Thoracic aorta (tissue), 2 donors: ENCODE data around the gene MLST8. TPM values are rescaled to one million over a fixed set of nuclear protein-coding genes. Genes with fewer than 3 reads are reported as not detected.
"Not testable (repeated sequence)": the region's sequence is repeated elsewhere in the genome, so short reads cannot be mapped to it uniquely, and the experiment has no call there.

ENCODE experiments used
- ATAC-seq: fragments of 150-250 bp; one replicate; pipeline ENCODE4 v1.8.0; 2017; ENCODE audit warnings: low read depth; ENCODE audit not compliant: insufficient number of reproducible peaks, low FRiP score
- DNase-seq: peaks from one replicate; pipeline ENCODE4 v3.0.0-alpha.2; 2020; ENCODE audit warnings: low spot score
- H3K27ac ChIP-seq, 2 donors: fragments of 200-600 bp; sonication (generic); 1 replicate in 1 of 2; 2 replicates in 1 of 2; pipeline ENCODE4 v1.5.1; 2016; ENCODE audit warnings: mild to moderate bottlenecking in 2 of 2, moderate library complexity in 2 of 2
- H3K27me3 ChIP-seq: fragments of 200-600 bp; sonication (generic); replicated peaks from 2 replicates; pipeline ENCODE4 v1.6.0; 2016; ENCODE audit warnings: mild to moderate bottlenecking; ENCODE audit not compliant: insufficient read depth
- H3K36me3 ChIP-seq: fragments of 200-600 bp; sonication (generic); one replicate; pipeline ENCODE4 v1.5.1; 2016
- H3K4me1 ChIP-seq, 2 donors: fragments of 200-600 bp; sonication (generic); 1 replicate in 1 of 2; 2 replicates in 1 of 2; pipeline versions ENCODE4 v1.5.1 to v1.6.0; 2016; ENCODE audit warnings: low read depth in 2 of 2, mild to moderate bottlenecking in 1 of 2; ENCODE audit not compliant: control insufficient read depth in 1 of 2
- H3K4me3 ChIP-seq: fragments of 200-600 bp; sonication (generic); 2 replicates; pipeline ENCODE4 v1.5.1; 2016; ENCODE audit warnings: mild to moderate bottlenecking
- H3K9me3 ChIP-seq: fragments of 200-600 bp; sonication (generic); 2 replicates; pipeline ENCODE4 v1.5.1; 2016
- total RNA-seq, 2 donors: library from RNA; depleted of rRNA; stranded (reverse); fragments of >200 nt; gene quantifications; one replicate each; pipeline versions ENCODE4 v1.1.0 to v1.2.3, GENCODE V29; 2016
- TF ChIP-seq, protein P1 (sequence below): fragments of 200-600 bp; sonication (generic); IDR thresholded peaks from one replicate; pipeline ENCODE4 v1.5.1; 2019; ENCODE audit warnings: antibody characterized with exemption

The MLST8 gene
- total RNA-seq, 2 donors from 2014 or later = 13.7 to 47.7 TPM

DNA sequence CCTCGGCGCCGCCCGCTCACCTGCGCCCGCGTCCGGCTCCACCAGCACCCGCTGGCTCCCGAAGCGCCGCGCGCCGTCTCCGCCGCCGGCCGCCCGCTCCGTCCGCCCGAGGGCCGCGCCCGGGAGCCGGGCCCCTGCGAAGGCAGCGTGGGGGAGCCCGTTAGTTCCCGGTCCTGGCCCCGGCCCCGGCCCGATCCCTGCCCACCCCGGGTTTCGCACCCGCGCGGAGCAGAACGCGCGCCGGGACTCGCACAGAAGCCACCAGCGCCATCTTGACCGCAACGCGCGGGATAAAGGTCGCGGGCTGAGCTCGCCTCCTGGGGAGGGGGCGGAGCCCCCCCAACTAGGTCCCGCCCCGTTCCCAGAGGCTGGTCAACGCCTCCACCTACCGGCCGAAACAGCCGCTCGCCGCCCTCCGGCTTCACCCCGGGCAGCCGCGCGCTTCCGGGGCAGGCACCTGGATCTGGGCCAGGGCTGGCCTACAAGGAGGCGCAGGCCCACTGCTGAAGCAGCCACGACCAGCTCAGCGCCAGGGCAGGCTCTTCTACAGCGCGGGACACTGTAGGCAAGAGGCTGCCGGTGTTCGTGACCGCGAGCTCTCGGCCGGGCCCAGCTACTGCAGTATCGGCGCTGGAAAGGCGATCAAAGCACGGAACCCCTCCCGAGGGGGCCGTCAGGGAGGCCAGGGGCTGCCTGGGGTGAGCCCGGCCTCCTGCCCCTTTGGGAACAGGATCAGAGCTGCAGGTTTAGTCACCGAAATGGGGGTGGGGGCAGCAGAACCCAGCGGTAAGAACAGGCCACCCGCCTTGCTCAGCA, 46.2 kb downstream of the MLST8 start, which contains the start of gene ECI1:
Gene ECI1 (minus strand): TSS at position 292 of the 816 bp plus-strand sequence. CDS start 21 bp downstream, at position 271.
- DNase-seq = peak; percentile 85
- peak; percentile 96 for ATAC-seq
- Histone ChIP-seq H3K36me3 (peaks cover 35% of the 10 kb centered on the region), H3K4me3 (peak within 1 kb of the TSS; percentile 81), H3K4me1 (peaks cover 12 to 19% of the 10 kb centered on the region in 2 donors), H3K27ac (peak within 1 kb of the TSS; percentile 72 to 76), H3K27me3 (no peaks in the 10 kb centered on the region), H3K9me3 (no peaks in the 10 kb centered on the region)
- TF ChIP-seq, protein P1, sequence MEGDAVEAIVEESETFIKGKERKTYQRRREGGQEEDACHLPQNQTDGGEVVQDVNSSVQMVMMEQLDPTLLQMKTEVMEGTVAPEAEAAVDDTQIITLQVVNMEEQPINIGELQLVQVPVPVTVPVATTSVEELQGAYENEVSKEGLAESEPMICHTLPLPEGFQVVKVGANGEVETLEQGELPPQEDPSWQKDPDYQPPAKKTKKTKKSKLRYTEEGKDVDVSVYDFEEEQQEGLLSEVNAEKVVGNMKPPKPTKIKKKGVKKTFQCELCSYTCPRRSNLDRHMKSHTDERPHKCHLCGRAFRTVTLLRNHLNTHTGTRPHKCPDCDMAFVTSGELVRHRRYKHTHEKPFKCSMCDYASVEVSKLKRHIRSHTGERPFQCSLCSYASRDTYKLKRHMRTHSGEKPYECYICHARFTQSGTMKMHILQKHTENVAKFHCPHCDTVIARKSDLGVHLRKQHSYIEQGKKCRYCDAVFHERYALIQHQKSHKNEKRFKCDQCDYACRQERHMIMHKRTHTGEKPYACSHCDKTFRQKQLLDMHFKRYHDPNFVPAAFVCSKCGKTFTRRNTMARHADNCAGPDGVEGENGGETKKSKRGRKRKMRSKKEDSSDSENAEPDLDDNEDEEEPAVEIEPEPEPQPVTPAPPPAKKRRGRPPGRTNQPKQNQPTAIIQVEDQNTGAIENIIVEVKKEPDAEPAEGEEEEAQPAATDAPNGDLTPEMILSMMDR = peak; percentile 63

DNA sequence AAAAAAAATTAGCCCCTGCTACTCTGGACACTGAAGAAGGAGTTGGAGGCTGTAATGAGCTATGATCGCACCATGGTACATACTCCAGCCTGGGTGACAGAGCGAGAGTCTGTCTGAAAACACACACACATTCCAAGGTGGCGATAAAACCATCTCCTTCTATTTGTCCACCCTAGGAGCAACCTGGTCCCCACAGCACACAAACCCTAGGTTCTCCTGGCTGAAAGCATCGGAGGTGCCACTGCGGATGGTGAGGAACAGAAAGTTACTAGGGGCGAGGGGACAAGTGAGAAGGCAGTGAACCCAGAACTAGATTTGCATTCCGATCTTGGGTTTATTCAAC, 47.5 kb downstream of the MLST8 start:
- no peaks in the 10 kb centered on the region for H3K9me3 ChIP-seq
- peaks cover 12 to 19% of the 10 kb centered on the region in 2 donors for H3K4me1 ChIP-seq
- H3K4me3 ChIP-seq = no peak overlapping the region
- peaks cover 46% of the 10 kb centered on the region for H3K36me3 ChIP-seq
- TF ChIP-seq, protein P1 = no peak
- H3K27me3 ChIP-seq = no peaks in the 10 kb centered on the region
- ATAC-seq (no peak), DNase-seq (no peak)
- H3K27ac ChIP-seq = no peak overlapping the region

DNA sequence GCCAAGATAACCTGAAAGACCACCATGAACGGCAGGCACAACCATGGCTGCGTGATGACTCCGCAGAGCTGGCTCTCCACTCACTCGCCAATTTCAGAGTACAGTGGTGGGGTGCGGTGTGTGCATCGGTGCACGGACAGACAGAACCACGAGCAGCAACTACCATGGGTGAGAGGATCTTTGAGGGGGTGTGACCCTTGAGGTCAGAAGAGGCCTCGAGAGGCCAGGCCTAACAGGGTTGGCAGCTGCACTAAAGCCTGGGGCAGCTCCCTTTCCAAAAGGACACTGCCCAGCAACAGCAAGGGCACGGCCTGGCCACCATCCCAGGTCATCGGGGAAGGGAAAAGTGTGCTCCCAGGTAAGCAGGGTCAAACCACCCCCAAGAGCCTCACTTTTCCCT, 48.0 kb downstream of the MLST8 start:
- H3K36me3 ChIP-seq = peaks cover 46% of the 10 kb centered on the region
- H3K27ac ChIP-seq = no peak overlapping the region
- no peak for DNase-seq
- H3K4me3 ChIP-seq = no peak overlapping the region
- H3K27me3 ChIP-seq = no peaks in the 10 kb centered on the region
- ATAC-seq = no peak
- H3K4me1 ChIP-seq = peaks cover 12 to 19% of the 10 kb centered on the region in 2 donors
- TF ChIP-seq, protein P1 = no peak
- H3K9me3 ChIP-seq = no peaks in the 10 kb centered on the region

DNA sequence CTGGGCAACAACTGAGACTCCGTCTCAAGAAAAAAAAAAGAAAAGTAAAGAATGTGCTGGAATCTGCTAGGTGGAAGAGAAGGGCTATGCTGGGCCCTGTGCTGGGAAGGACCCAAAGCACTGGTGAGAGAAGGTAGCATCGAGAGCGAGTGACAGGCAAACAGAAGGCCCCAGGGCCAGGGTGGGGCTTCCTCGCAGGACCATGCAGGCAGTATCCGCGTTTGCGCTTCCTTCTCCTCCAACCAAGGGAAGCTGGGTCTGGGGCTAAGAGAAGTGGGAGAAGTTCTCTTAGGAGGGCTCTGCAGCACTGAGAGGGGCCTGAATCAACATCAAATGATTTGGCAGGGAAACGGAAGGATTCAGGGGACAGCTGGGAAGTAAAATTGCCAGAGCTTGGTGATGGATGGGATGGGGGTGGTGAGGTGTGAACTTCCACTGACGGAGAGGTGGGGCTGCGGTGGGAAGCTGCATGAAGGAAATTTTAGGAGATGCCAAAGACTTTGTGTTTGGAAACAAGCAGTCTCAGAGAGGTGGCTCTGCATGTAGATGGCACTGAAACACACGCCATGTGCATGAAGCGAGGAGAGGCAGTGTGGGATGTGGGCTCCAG, 51.4 kb downstream of the MLST8 start:
- no peak overlapping the region for H3K4me3 ChIP-seq
- H3K9me3 ChIP-seq = no peaks in the 10 kb centered on the region
- no peak overlapping the region for H3K27ac ChIP-seq
- TF ChIP-seq, protein P1 = no peak
- DNase-seq (no peak), ATAC-seq (no peak)
- H3K36me3 ChIP-seq = peaks cover 71% of the 10 kb centered on the region
- no peaks in the 10 kb centered on the region for H3K27me3 ChIP-seq
- peaks cover 5 to 7% of the 10 kb centered on the region in 2 donors for H3K4me1 ChIP-seq

DNA sequence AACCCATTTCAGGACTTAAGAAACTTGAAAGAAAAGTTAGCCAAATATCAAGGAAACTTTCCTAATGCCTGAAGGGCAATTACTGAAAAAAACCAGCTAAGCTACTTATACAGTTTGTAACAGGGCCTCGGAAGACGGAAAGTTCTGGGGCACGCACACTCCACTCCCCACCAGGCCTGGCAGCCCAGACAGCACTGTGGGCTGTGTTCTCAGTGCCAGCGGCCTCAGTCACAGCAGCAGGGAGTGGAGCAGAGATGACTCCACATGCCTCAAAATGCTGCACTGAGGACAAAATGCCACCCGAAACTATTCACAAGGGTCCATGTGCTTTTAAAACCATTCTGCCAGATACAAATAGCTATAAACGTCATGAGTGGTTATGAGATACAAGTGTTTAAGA, 52.5 kb downstream of the MLST8 start:
- H3K27me3 ChIP-seq = no peaks in the 10 kb centered on the region
- H3K27ac ChIP-seq = no peak overlapping the region
- ATAC-seq (no peak), DNase-seq (no peak)
- no peaks in the 10 kb centered on the region for H3K9me3 ChIP-seq
- no peaks in the 10 kb centered on the region for H3K4me1 ChIP-seq
- H3K36me3 ChIP-seq = peaks cover 82% of the 10 kb centered on the region
- TF ChIP-seq, protein P1 = no peak
- no peak overlapping the region for H3K4me3 ChIP-seq

DNA sequence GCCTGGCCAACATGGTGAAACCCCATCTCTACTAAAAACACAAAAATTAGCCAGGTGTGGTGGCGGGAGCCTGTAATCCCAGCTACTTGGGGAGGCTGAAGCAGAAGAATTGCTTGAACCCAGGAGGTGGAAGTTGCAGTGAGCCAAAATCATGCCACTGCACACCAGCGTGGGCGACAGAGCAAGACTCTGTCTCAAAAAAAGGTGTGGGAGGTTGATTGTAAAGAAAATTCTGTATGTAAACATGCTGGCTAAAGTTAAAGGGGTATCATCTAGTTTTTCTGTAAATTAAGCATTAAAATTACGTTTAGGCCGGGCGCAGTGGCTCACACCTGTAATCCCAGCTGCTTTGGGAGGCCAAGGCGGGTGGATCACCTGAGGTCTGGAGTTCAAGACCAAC, 53.3 kb downstream of the MLST8 start:
- not testable (repeated sequence) for H3K4me3 ChIP-seq, H3K4me1 ChIP-seq, DNase-seq, H3K9me3 ChIP-seq, H3K27me3 ChIP-seq, H3K27ac ChIP-seq, ATAC-seq
- H3K36me3 ChIP-seq = peaks cover 85% of the 10 kb centered on the region
